ENCODE results near the gene STOML1. TPM values are rescaled to one million over a fixed set of nuclear protein-coding genes. Genes with fewer than 3 reads are reported as not detected.

The STOML1 gene
- total RNA-seq, 1 experiment from 2014 or later = 5.0 TPM

GRCh38 chr15:74040109-74040850, 48.2 kb upstream of the STOML1 start (continued):
- TF ChIP-seq ELF1 (IDR thresholded peaks at IDR 0.05; ENCODE audit: borderline replicate concordance, low read depth) (no peak), YY1 (IDR thresholded peaks at IDR 0.05; ENCODE audit: extremely low read depth, insufficient replicate concordance, low read depth, low read length) (no peak), EZH2 (IDR thresholded peaks at IDR 0.05) (no peak), TCF7L2 (IDR thresholded peaks at IDR 0.05; ENCODE audit: borderline replicate concordance, extremely low read depth, insufficient read depth, insufficient read length) (no peak), SRF (IDR thresholded peaks at IDR 0.05; ENCODE audit: low read depth) (no peak)

- H3K9me2 ChIP-seq (ENCODE audit: insufficient read depth) = no peaks in the 10 kb centered on the region
- intact Hi-C loops (cut with micrococcal nuclease) = no loop called here
- H3K9ac ChIP-seq (ENCODE audit: low read length) = no peak overlapping the region
- no peak overlapping the region for H3K4me2 ChIP-seq (ENCODE audit: low read length)
- CTCF ChIA-PET = interaction anchor here (5.2 to 6.5 kb wide), 2 partner anchors 8 to 66 kb away, joined by 52 to 132 read pairs; no protein-coding TSS in a partner anchor
- H3K27me3 ChIP-seq (ENCODE audit: insufficient read depth, low read length) = no peaks in the 10 kb centered on the region
- no peak overlapping the region for H3K4me3 ChIP-seq (replicated peaks in 1 of 2; ENCODE audit: low read depth in 1 of 2, low read length in 2 of 2)
- H3K36me3 ChIP-seq (ENCODE audit: control insufficient read depth in 1 of 2, insufficient read depth in 2 of 2, low read length in 2 of 2) = no peaks in the 10 kb centered on the region
- TF ChIP-seq POLR2A (IDR thresholded peaks at IDR 0.05; ENCODE audit: borderline replicate concordance, extremely low read depth, insufficient read depth, insufficient read length) = no peak
- no peak for TF ChIP-seq EZH2phosphoT487 (IDR thresholded peaks at IDR 0.05; ENCODE audit: borderline replicate concordance)
- TF ChIP-seq ZFX (IDR thresholded peaks at IDR 0.05) = no peak
- no peak for TF ChIP-seq YY1 (IDR thresholded peaks at IDR 0.05; ENCODE audit: extremely low read depth, insufficient replicate concordance, low read depth, low read length)
- no peak for TF ChIP-seq JUND (IDR thresholded peaks at IDR 0.05)
- TF ChIP-seq SRF (IDR thresholded peaks at IDR 0.05; ENCODE audit: low read depth) = no peak
- TF ChIP-seq EZH2 (IDR thresholded peaks at IDR 0.05) = no peak
- no peak for TF ChIP-seq ZNF274 (IDR thresholded peaks at IDR 0.05; ENCODE audit: low read depth, low read length)
- no peak for TF ChIP-seq SIN3A (IDR thresholded peaks at IDR 0.05; ENCODE audit: low read depth)
- no peak for TF ChIP-seq EGR1 (IDR thresholded peaks at IDR 0.05; ENCODE audit: low read depth)
- RAD21 ChIA-PET (ENCODE audit: low non-redundant PET in 1 of 2, low total read pairs in 2 of 2, uncharacterized antibody in 2 of 2, unreplicated experiment in 2 of 2) = no interaction called here
- ATAC-seq = no peak
- H3K4me1 ChIP-seq (ENCODE audit: control insufficient read depth in 1 of 2, insufficient read depth in 2 of 2, low read length in 2 of 2) = peaks cover 0 to 9% of the 10 kb centered on the region in 2 experiments; a peak in 1 of 4 replicates
- DNase-seq (ENCODE audit: low read depth, low spot score) = no peak
- no TSS peak for BruUV-seq (replicated peaks)
- H3K27ac ChIP-seq (ENCODE audit: low read depth, low read length) = no peak overlapping the region
- H3K9me3 ChIP-seq (ENCODE audit: control insufficient read depth in 1 of 2, insufficient read depth in 1 of 2, low read depth in 1 of 2, low read length in 2 of 2) = no peaks in the 10 kb centered on the region
- H3K79me2 ChIP-seq (ENCODE audit: insufficient read depth, low read length) = no peaks in the 10 kb centered on the region
- POLR2A ChIA-PET = no interaction called here
- H4K20me1 ChIP-seq (ENCODE audit: insufficient read depth) = no peaks in the 10 kb centered on the region
- no peak overlapping the region for H2AFZ ChIP-seq (ENCODE audit: low read depth, low read length, poor library complexity, severe bottlenecking)
Observed at GRCh38 chr15:74039656-74040010, 47.5 kb upstream of the STOML1 start.

All from HCT116 (cell line).